Body of pancreas (tissue), 4 donors: ENCODE measurements around the gene IFITM5. TPM values are rescaled to one million over a fixed set of nuclear protein-coding genes. Genes with fewer than 3 reads are reported as not detected.

ENCODE experiments used
- ATAC-seq: fragments of 150-250 bp; one replicate; pipeline ENCODE4 v1.9.1; 2016
- DNase-seq, 4 donors: peaks; one replicate each; pipeline ENCODE4 v3.0.0-alpha.2; 2019
- H3K27ac ChIP-seq, 4 donors: fragments of 200-600 bp; sonication (generic); 1 replicate in 3 of 4; 2 replicates in 1 of 4; pipeline versions ENCODE4 v1.5.1 to v1.6.1; 2016 to 2019; ENCODE audit warnings: mild to moderate bottlenecking in 1 of 4, mixed read lengths in 1 of 4, moderate library complexity in 1 of 4
- H3K27me3 ChIP-seq, 2 donors: fragments of 200-600 bp; sonication (generic); one replicate each; pipeline ENCODE4 v1.6.0; 2016; ENCODE audit warnings: mild to moderate bottlenecking in 1 of 2
- H3K36me3 ChIP-seq, 2 donors: fragments of 200-600 bp; sonication (generic); replicated peaks in 1 of 2; 2 replicates each; pipeline ENCODE4 v1.5.1; 2016; ENCODE audit warnings: low read depth in 2 of 2; ENCODE audit not compliant: insufficient read depth in 1 of 2
- H3K4me1 ChIP-seq: fragments of 200-600 bp; sonication (generic); one replicate; pipeline ENCODE4 v1.6.0; 2016
- H3K4me3 ChIP-seq, 2 donors: fragments of 200-600 bp; sonication (generic); 1 replicate in 1 of 2; 2 replicates in 1 of 2; pipeline ENCODE4 v1.5.1; 2016 to 2019
- H3K9me3 ChIP-seq, 3 donors: fragments of 200-600 bp; sonication (generic); 1 replicate in 2 of 3; 2 replicates in 1 of 3; pipeline ENCODE4 v1.5.1; 2016
- CTCF ChIP-seq, 7 experiments: fragments of 450-650 bp in 4 of 7; fragments of 200-600 bp in 3 of 7; sonication (generic) in 3 of 7; IDR thresholded peaks; one replicate each; pipeline ENCODE4 v1.5.1; 2016 to 2019; ENCODE audit warnings: antibody characterized with exemption in 7 of 7
- POLR2A ChIP-seq, 3 donors: fragments of 450-650 bp; IDR thresholded peaks; one replicate each; pipeline ENCODE4 v1.6.1; 2016; ENCODE audit warnings: antibody characterized with exemption in 3 of 3, mild to moderate bottlenecking in 2 of 3
- WGBS, 2 donors: methylation state at CpG; one replicate each; pipeline ENCODE4 v1.1.5; 2017; 5-methylcytosine and 5-hydroxymethylcytosine counted together
- intact Hi-C: fragments of 100-400 bp; cut with DNase I; formaldehyde crosslinking; loops from one replicate; pipeline ENCODE4 v1.15.1; 2023
- total RNA-seq, 2 donors: library from RNA; depleted of rRNA; stranded (reverse); fragments of >200 nt; gene quantifications; one replicate each; pipeline ENCODE4 v1.1.0, GENCODE V29; 2016

Gene IFITM5
- total RNA-seq, 2 donors from 2014 or later = not detected

- Histone ChIP-seq H3K9me3 (no peaks in the 10 kb centered on the region), H3K27me3 (peaks cover 0 to 13% of the 10 kb centered on the region in 2 donors), H3K4me3 (no peak overlapping the region), H3K27ac (no peak overlapping the region), H3K36me3 (no peaks in the 10 kb centered on the region), H3K4me1 (peaks cover 32% of the 10 kb centered on the region)
- intact Hi-C loops = no loop called here
- ATAC-seq (no peak), DNase-seq (no peak)
- WGBS, 2 donors = 42 to 47% methylated on average over 10 to 13 of the region's 13 CpGs
- TF ChIP-seq CTCF (IDR thresholded peaks at IDR 0.05) (no peak), POLR2A (IDR thresholded peaks at IDR 0.05) (no peak)
These were observed 16.5 kb downstream of the IFITM5 start for GRCh38 chr11:282630-283360.

- no peaks in the 10 kb centered on the region for H3K9me3 ChIP-seq
- H3K27me3 ChIP-seq = peaks cover 0 to 13% of the 10 kb centered on the region in 2 donors
- 66 to 75% methylated on average over 4 of the region's 4 CpGs for WGBS, 2 donors
- DNase-seq (no peak), ATAC-seq (no peak)
- intact Hi-C loops = no loop called here
- no peaks in the 10 kb centered on the region for H3K36me3 ChIP-seq
- no peak overlapping the region for H3K4me3 ChIP-seq
- peaks cover 31% of the 10 kb centered on the region for H3K4me1 ChIP-seq
- no peak for TF ChIP-seq CTCF (IDR thresholded peaks at IDR 0.05)
- no peak for TF ChIP-seq POLR2A (IDR thresholded peaks at IDR 0.05)
- no peak overlapping the region for H3K27ac ChIP-seq
These were observed 17.2 kb downstream of the IFITM5 start for GRCh38 chr11:282171-282570.

GRCh38 chr11:281486-282161 is 17.7 kb downstream of the IFITM5 start:
- no peak for DNase-seq
- 31 to 40% methylated on average over 26 of the region's 26 CpGs for WGBS, 2 donors

GRCh38 chr11:280706-281485 is 18.4 kb downstream of the IFITM5 start:
- no peaks in the 10 kb centered on the region for H3K9me3 ChIP-seq
- TF ChIP-seq POLR2A (IDR thresholded peaks at IDR 0.05) (no peak), CTCF (IDR thresholded peaks at IDR 0.05) (no peak)
- intact Hi-C loops = no loop called here
- no peak overlapping the region for H3K4me3 ChIP-seq
- peaks cover 24% of the 10 kb centered on the region for H3K4me1 ChIP-seq
- WGBS, 2 donors = 7% methylated on average over 30 to 79 of the region's 79 CpGs
- H3K27ac ChIP-seq = no peak overlapping the region
- H3K36me3 ChIP-seq = no peaks in the 10 kb centered on the region
- DNase-seq = peak in 1 of 4 donors; percentile 13
- ATAC-seq = peak; percentile 5
- H3K27me3 ChIP-seq = peaks cover 0 to 13% of the 10 kb centered on the region in 2 donors

More at GRCh38 chr11:281486-282161, 17.7 kb downstream of the IFITM5 start:
- no peak overlapping the region for H3K4me3 ChIP-seq
- intact Hi-C loops = no loop called here
- peaks cover 0 to 13% of the 10 kb centered on the region in 2 donors for H3K27me3 ChIP-seq
- H3K36me3 ChIP-seq = no peaks in the 10 kb centered on the region
- H3K4me1 ChIP-seq = peaks cover 26% of the 10 kb centered on the region
- no peaks in the 10 kb centered on the region for H3K9me3 ChIP-seq
- H3K27ac ChIP-seq = no peak overlapping the region
- no peak for ATAC-seq
- TF ChIP-seq CTCF (IDR thresholded peaks at IDR 0.05) (no peak), POLR2A (IDR thresholded peaks at IDR 0.05) (peak in 1 of 3 donors; percentile 4)
